Astrocyte (in vitro differentiated cells and primary cell): ENCODE data around the gene PPP1R12C. TPM values are rescaled to one million over a fixed set of nuclear protein-coding genes. Genes with fewer than 3 reads are reported as not detected.

Source experiments
- DNase-seq: peaks from one replicate; pipeline ENCODE4 v3.0.0-alpha.2; 2010; ENCODE audit warnings: low read depth
- FAIRE-seq: peaks from 2 replicates; lab custom pipeline; 2011; peaks lifted over from hg19 to GRCh38; lab: Jason Lieb, UNC
- H2AFZ ChIP-seq: 2 replicates; pipeline ENCODE4 v1.6.0; 2012; ENCODE audit warnings: low read depth, low read length, inconsistent platforms
- H3K27ac ChIP-seq: 2 replicates; pipeline ENCODE4 v1.5.1; 2011; ENCODE audit warnings: low read depth, low read length, inconsistent platforms
- H3K27me3 ChIP-seq: 2 replicates; pipeline ENCODE4 v1.6.0; 2011; ENCODE audit warnings: low read length, inconsistent platforms; ENCODE audit not compliant: insufficient read depth
- H3K36me3 ChIP-seq: 2 replicates; pipeline ENCODE4 v1.5.1; 2011; ENCODE audit warnings: low read length, inconsistent platforms; ENCODE audit not compliant: insufficient read depth
- H3K4me1 ChIP-seq: 2 replicates; pipeline ENCODE4 v1.5.1; 2011; ENCODE audit warnings: low read length, inconsistent platforms; ENCODE audit not compliant: insufficient read depth
- H3K4me2 ChIP-seq: 2 replicates; pipeline ENCODE4 v1.6.0; 2012; ENCODE audit warnings: low read length, inconsistent platforms
- H3K4me3 ChIP-seq: 2 replicates; pipeline ENCODE4 v1.5.1; 2011; ENCODE audit warnings: low read depth, mild to moderate bottlenecking, low read length, inconsistent platforms; ENCODE audit not compliant: insufficient read depth
- H3K79me2 ChIP-seq: 2 replicates; pipeline ENCODE4 v1.6.0; 2012; ENCODE audit warnings: mild to moderate bottlenecking, low read length, inconsistent platforms; ENCODE audit not compliant: insufficient read depth
- H3K9ac ChIP-seq: 2 replicates; pipeline ENCODE4 v1.6.0; 2012; ENCODE audit warnings: mild to moderate bottlenecking, low read length, inconsistent platforms
- H3K9me3 ChIP-seq: 2 replicates; pipeline ENCODE4 v1.5.1; 2012; ENCODE audit warnings: low read depth, mild to moderate bottlenecking, low read length, inconsistent platforms; ENCODE audit not compliant: insufficient read depth
- H4K20me1 ChIP-seq: 2 replicates; pipeline ENCODE4 v1.6.0; 2012; ENCODE audit warnings: low read length, inconsistent platforms; ENCODE audit not compliant: insufficient read depth
- H3K27ac Mint-ChIP-seq: one replicate; pipeline ENCODE4 v1.8.0; 2021; ENCODE audit warnings: mild to moderate bottlenecking, mixed read lengths; ENCODE audit not compliant: unreplicated experiment
- H3K27me3 Mint-ChIP-seq: one replicate; pipeline ENCODE4 v1.8.0; 2021; ENCODE audit warnings: low read depth, mixed read lengths; ENCODE audit not compliant: unreplicated experiment
- H3K36me3 Mint-ChIP-seq: one replicate; pipeline ENCODE4 v1.8.0; 2021; ENCODE audit warnings: low read depth, mixed read lengths; ENCODE audit not compliant: unreplicated experiment
- H3K4me1 Mint-ChIP-seq: one replicate; pipeline ENCODE4 v1.8.0; 2021; ENCODE audit warnings: low read depth, mixed read lengths; ENCODE audit not compliant: unreplicated experiment
- H3K4me3 Mint-ChIP-seq: one replicate; pipeline ENCODE4 v1.8.0; 2021; ENCODE audit warnings: mild to moderate bottlenecking, moderate library complexity, mixed read lengths; ENCODE audit not compliant: unreplicated experiment
- H3K9me3 Mint-ChIP-seq: one replicate; pipeline ENCODE4 v1.8.0; 2021; ENCODE audit warnings: mild to moderate bottlenecking, mixed read lengths; ENCODE audit not compliant: unreplicated experiment
- EZH2 ChIP-seq: IDR thresholded peaks from 2 replicates; pipeline ENCODE4 v1.6.1; 2012; ENCODE audit warnings: mild to moderate bottlenecking, low read length, inconsistent platforms; ENCODE audit not compliant: insufficient read depth
- total RNA-seq: library from RNA; stranded (reverse); gene quantifications from 2 replicates; pipeline ENCODE4 v1.2.1, GENCODE V29; 2021
- TF ChIP-seq, protein P1 (sequence below): IDR thresholded peaks from 2 replicates; pipeline ENCODE4 v1.5.1; 2011; ENCODE audit warnings: low read depth, mild to moderate bottlenecking, inconsistent platforms, low read length, moderate library complexity; ENCODE audit not compliant: insufficient read depth

PPP1R12C gene
- total RNA-seq, 1 donor from 2014 or later: 86.2 TPM

DNA sequence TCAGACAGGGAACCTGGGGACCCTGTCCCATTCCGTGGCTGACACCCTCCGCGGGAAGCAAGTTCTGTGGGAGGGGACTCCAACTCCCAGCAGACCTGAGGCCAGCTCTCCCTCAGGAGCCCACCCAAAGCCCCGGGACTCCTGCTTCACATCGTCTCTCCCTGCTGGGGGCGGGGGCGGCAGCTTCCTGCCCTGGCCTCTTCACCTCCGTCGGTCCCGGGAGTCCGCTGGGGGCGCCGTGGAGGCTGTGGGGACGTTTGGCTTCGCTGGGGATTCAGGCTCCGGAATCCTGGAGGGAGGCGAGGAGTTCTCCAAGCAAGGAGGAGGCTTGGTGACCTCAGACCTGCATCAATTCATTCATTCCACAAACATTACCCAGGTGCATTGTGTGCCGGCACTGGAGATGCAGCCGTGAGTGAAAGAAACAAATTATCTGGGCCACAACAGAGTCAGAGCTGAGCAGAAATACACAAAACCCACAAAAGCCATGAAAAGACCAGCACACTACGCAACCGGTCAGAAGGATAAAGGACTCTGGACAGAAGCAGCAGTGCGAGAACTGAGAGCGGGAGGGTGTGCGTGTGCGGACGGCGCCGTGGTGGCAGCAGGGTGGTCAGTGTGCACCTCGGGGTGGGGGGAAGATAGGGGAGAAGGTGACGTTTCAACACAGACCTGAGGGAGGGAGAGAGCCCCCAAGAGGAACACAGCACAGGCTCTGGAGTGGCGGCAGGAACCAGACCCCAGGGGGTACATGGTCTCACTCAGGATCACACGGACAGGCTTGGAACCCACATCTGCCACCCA is 22.8 kb downstream of the PPP1R12C start:
- DNase-seq (no peak), FAIRE-seq (no peak)
- Histone ChIP-seq H3K27me3 (no peaks in the 10 kb centered on the region), H3K4me3 (no peak overlapping the region), H3K4me1 (no peaks in the 10 kb centered on the region), H2AFZ (no peak overlapping the region), H3K4me2 (no peak overlapping the region), H4K20me1 (peaks cover 27% of the 10 kb centered on the region), H3K79me2 (peaks cover 8% of the 10 kb centered on the region), H3K27ac (no peak overlapping the region), H3K9ac (no peak overlapping the region), H3K36me3 (no peaks in the 10 kb centered on the region), H3K9me3 (no peaks in the 10 kb centered on the region)
- Mint-ChIP-seq H3K4me1 (peaks cover under 1% of the 10 kb centered on the region), H3K36me3 (peaks cover 10% of the 10 kb centered on the region), H3K27ac (no peak overlapping the region), H3K27me3 (no peaks in the 10 kb centered on the region), H3K4me3 (peak overlapping the region; percentile 5), H3K9me3 (no peaks in the 10 kb centered on the region)
- TF ChIP-seq EZH2: no peak
- TF ChIP-seq, protein P1, sequence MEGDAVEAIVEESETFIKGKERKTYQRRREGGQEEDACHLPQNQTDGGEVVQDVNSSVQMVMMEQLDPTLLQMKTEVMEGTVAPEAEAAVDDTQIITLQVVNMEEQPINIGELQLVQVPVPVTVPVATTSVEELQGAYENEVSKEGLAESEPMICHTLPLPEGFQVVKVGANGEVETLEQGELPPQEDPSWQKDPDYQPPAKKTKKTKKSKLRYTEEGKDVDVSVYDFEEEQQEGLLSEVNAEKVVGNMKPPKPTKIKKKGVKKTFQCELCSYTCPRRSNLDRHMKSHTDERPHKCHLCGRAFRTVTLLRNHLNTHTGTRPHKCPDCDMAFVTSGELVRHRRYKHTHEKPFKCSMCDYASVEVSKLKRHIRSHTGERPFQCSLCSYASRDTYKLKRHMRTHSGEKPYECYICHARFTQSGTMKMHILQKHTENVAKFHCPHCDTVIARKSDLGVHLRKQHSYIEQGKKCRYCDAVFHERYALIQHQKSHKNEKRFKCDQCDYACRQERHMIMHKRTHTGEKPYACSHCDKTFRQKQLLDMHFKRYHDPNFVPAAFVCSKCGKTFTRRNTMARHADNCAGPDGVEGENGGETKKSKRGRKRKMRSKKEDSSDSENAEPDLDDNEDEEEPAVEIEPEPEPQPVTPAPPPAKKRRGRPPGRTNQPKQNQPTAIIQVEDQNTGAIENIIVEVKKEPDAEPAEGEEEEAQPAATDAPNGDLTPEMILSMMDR: no peak

- Mint-ChIP-seq H3K36me3 (peaks cover 6% of the 10 kb centered on the region), H3K27me3 (no peaks in the 10 kb centered on the region), H3K4me1 (peaks cover 12% of the 10 kb centered on the region), H3K9me3 (no peaks in the 10 kb centered on the region), H3K4me3 (no peak overlapping the region), H3K27ac (no peak overlapping the region)
- no peaks in the 10 kb centered on the region for H3K27me3 ChIP-seq
- DNase-seq: no peak
- no peaks in the 10 kb centered on the region for H3K9me3 ChIP-seq
- H3K4me1 ChIP-seq: peaks cover 8% of the 10 kb centered on the region
- H3K9ac ChIP-seq: no peak overlapping the region
- peaks cover under 1% of the 10 kb centered on the region for H3K79me2 ChIP-seq
- H3K36me3 ChIP-seq: no peaks in the 10 kb centered on the region
- no peak for TF ChIP-seq EZH2
- TF ChIP-seq, protein P1: no peak
- H3K27ac ChIP-seq: no peak overlapping the region
- FAIRE-seq: no peak
- H3K4me2 ChIP-seq: no peak overlapping the region
- peaks cover 25% of the 10 kb centered on the region for H4K20me1 ChIP-seq
- no peak overlapping the region for H3K4me3 ChIP-seq
- no peak overlapping the region for H2AFZ ChIP-seq
Observed at GRCh38 chr19:55092423-55093318, 24.8 kb downstream of the PPP1R12C start.
